ENCODE measurements around the gene DNAJB4.
A peak's percentile ranks its signal among the peaks of the same experiment; 100 is the strongest.
"Not testable (repeated sequence)": the region's sequence is repeated elsewhere in the genome, so short reads cannot be mapped to it uniquely, and the experiment has no call there.

The DNAJB4 gene

GRCh38 chr1:78004719-78005447 is at the start of gene DNAJB4:
Gene DNAJB4 (plus strand): TSS chr1:78004939. CDS start chr1:78005111, 172 bp downstream.
- DNase-seq: no peak

- DNase-seq: no peak
Measured at GRCh38 chr1:77955709-77956108, 49.0 kb upstream of the DNAJB4 start.

DNA sequence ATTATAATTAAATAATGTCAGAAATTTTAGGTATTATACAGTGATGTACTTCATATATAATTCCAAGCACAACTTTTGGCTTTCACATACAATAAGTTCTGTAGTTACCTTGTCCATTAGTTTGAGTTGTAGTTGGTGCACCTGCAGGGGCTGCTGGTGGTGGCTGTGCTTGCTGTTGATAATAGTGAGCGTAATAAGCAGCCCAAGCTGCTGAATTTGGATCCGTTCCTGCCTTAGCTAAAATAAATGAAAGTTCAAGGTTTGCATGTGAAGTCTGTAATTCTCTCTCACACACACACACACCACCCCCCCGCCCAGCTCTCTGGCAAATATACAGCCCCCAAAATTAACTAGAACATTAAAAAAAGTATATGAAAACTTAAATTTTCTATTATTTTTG is 48.3 kb upstream of the DNAJB4 start:
- DNase-seq: no peak

GRCh38 chr1:77958391-77958790 is 46.3 kb upstream of the DNAJB4 start:
- DNase-seq: no peak

DNA sequence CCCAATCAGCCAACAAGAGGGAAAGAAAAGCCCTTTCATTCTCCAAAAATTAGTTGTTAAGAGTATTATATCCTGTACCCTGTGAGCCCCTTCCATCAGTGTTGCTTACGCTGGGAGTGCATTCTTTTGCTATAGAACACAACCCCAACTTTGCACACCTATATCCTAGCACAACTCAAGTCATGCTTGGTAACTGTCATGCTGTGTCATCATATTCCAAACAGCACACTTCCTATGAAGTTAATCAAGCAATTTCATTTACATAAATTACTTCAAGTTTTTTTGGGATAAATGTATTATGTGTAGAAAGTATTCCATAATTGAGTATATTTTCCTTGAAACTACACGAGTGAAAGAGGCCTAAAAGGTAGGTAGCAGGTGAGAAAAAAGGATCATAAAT is 45.9 kb upstream of the DNAJB4 start:
- DNase-seq: no peak

DNA sequence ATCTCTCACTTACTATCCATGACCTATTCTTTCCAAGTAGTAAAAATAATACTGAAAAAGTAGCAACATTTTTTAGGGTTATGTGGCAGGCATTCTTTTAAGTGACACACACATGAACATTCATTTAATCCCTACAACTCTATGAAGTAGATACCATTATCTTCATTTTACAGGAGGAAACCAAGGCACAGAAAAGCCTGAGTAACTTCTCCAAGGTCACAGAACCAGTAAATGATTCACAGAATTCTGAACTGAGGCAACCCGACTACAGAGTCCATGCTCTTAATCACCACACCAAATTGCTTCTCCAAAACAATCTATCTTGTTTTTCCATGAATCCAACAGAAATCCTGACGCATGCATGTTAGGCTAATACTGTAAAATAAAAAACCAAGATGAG is 43.3 kb upstream of the DNAJB4 start:
- no peak for DNase-seq

- DNase-seq: no peak
Measured at GRCh38 chr1:77966291-77966690, 38.4 kb upstream of the DNAJB4 start.

DNA sequence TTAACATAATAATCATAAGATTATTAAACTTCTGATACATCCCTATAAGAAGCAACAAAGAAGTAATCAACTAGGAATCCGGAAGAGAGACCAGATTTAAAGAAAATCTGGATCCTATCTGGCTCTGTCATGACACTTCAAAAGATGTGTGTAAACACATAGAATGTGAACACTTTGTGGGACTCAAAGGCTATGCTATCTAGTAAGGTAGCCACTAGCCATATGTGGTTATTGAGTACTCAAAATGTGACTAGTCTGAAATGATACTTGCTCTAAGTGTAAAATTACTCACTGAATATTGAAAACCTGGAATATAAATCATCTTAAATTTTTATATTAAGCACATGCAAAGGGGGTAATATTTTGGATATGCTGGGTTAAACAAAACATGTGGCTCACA is 34.5 kb upstream of the DNAJB4 start:
- no peak for DNase-seq

- no peak for DNase-seq
Measured at GRCh38 chr1:77972080-77972479, 32.7 kb upstream of the DNAJB4 start.

DNA sequence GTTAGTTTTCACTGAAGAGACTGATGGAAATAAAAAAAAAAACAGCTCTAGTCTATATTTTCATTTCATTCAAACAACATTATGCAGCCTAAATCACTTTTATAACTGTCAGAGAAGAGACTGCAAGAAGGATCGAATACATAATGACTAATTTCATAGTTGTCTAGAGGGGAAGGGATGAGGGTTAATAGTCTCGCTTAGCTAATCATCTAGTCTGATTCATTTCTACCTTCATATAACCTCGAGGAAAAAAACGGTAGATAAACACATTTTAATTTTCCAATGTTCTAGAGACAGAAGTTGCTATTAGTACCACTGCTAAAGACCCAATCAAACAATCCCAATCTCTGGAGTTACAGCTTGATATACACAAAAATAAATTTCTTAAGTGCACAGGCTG is 29.4 kb upstream of the DNAJB4 start:
- DNase-seq: no peak

DNA sequence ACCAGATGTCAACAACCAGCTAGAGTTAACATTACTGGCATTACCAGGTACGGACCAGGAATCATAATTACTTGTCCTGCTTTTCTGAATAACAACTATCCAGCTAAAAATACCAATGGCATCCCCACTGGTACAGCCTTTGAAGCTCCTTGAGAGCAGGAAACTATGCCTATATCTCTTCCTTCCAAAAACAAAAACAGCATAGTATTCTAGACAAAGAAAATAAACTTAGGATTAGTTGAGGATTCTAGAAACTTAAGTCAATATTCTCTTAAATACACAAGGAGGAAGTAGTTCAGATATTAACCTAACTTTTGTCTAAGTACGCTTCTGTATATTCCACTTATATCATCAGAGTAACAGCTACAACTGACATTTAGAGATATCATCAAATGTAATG is 28.8 kb upstream of the DNAJB4 start:
- no peak for DNase-seq

GRCh38 chr1:77976433-77977076 is 28.2 kb upstream of the DNAJB4 start:
- DNase-seq: no peak

GRCh38 chr1:77977989-77978292 is 26.8 kb upstream of the DNAJB4 start:
- no peak for DNase-seq

DNA sequence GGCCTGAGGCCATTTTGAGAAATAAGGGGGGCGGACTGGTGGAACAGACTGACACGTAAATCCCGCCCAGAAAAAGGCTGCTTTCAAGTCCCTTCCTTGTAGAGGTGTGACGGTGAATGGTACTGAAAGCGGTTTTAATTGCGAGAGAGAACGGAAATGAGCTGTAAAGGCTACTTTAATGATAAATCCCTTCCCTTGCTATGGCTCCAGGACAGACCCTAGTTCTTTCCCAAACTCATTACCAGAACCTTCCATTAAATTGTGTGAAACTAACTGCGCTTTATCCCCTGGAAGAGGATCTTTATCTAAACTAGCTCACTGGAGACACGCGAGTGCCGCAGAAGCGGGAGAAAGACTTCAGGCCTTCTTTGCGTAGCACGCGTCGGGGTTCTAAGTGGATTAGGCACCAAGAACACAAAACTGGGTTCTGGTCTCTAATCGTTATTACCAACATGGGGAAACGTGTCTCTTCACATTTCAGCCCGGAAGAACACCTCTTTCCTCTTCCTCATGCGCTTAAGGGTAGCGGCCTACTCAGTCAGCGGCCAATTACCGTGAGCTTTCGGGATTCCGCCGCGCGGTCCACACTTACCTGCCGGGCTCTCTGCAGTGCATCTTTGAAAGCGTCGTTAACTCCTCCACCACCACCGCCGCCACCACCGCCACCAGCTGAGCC is 26.3 kb upstream of the DNAJB4 start:
- peak; percentile 42 for DNase-seq

DNA sequence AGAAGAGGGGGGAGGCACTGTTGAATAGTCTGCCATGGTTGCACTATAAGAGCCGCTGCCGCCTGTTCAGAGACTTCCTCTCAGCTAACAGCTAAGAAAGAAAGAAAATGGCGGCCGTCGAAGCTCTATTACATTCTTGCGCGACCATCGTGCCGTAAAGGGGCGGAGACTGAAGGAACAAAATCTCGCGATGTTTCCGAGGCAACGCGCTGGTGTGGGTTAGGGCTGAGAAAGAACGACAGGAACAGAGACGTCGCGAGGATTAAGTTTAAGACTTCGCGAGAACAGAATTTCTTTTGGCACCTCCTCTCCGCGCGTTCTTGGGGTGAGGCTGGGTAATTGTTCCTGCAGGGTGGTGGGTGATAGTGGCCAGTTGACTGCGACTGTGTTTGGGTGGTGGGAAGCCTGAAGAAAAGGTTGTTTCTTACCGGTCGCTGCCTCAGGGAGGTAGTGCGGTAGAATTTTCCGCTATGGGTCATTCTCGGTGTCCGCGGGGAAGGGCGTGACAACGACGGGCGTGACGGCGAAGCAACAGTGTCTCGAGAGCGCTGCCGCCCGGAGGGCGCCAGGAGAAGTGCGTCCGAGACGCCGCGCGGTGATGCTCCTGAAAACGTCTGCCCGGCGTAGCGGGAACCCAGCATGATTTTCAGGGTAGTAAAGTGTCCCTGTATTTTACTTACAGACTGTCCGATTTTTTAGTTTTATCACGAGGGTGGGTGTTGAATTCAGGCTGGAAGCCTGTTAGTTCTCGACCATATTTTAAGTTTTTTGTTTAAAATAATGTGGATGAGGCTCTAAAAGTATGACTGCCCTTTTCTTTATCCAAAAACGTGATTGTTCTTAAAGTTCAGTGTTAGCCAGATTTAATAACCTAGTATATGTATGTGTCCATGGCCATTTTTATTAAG is 25.5 kb upstream of the DNAJB4 start, which contains the start of gene FUBP1:
Gene FUBP1, minus strand, starts transcription at position 104 of the 908 bp plus-strand sequence. Its CDS starts 68 bp downstream, at position 36.
- DNase-seq: peak; percentile 94

- DNase-seq: not testable (repeated sequence)
Measured at GRCh38 chr1:77983352-77983996, 21.3 kb upstream of the DNAJB4 start.

- DNase-seq: no peak
Measured at GRCh38 chr1:77983997-77984355, 20.8 kb upstream of the DNAJB4 start.

- DNase-seq: no peak
Measured at GRCh38 chr1:77984629-77985028, 20.1 kb upstream of the DNAJB4 start.

- no peak for DNase-seq
Measured at GRCh38 chr1:77986810-77987209, 17.9 kb upstream of the DNAJB4 start.

DNA sequence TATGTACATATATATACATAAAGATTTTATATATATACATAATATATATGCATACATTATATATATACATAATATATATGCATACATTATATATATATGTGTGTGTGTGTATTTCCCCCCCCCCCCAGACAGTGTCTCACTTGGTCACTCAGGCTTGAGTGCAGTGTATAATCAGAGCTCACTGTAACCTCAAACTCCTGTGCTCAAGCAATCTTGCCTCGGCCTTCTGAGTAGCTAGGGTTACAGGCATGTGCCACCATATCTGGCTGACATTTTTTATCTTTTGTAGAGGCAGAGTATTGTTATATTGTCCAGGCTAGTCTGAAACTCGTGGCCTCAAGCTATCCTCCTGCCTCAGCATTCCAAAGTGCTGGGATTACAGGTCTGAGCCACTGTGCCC is 16.8 kb upstream of the DNAJB4 start:
- no peak for DNase-seq

- no peak for DNase-seq
Measured at GRCh38 chr1:77989744-77990143, 15.0 kb upstream of the DNAJB4 start.

- DNase-seq: no peak
Measured at GRCh38 chr1:77990629-77991204, 14.0 kb upstream of the DNAJB4 start.
